ENCODE measurements around the gene COX7A2.

- TF ChIP-seq CTCF (IDR thresholded peaks at IDR 0.05) (no peak), POLR2A (IDR thresholded peaks at IDR 0.05) (peak; percentile 65)
Measured at GRCh38 chr6:75243333-75244062, at the start of gene COX7A2.
